Endothelial cell of hepatic sinusoid (primary cell): ENCODE results near the gene CACNG6.

Source experiments
- in situ Hi-C: cut with HindIII; loops from 2 replicates; pipeline ENCODE4 v1.10.0; 2017; ENCODE audit warnings: low sequenced_read_pairs

The CACNG6 gene

GRCh38 chr19:53965091-53965490, 26.3 kb upstream of the CACNG6 start:
- in situ Hi-C loops: loop anchor here (5.0 kb wide), 1 partner anchor 72 kb away; no protein-coding TSS in a partner anchor

- in situ Hi-C loops: loop anchor here (5.0 kb wide), 1 partner anchor 70 kb away; no protein-coding TSS in a partner anchor
Measured at GRCh38 chr19:53966931-53967330, 24.5 kb upstream of the CACNG6 start.

DNA sequence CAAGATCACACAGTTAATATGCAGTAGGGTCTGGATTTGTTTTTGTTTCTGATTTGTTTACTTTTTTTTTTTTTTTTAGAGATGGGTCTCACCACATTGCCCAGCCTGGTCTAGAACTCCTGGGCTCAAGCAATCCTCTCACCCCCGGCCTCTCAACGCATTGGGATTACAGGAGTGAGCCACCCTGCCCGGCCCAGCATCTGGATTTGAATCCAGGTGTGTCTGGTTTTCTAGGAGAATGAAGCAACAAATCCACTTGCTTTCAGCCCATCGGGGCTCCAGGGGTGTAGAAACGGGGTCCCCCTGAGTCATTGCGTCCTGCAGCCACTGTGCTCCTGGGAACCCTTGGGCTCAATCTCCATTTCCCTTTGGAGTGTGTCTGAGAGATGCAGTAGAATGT, 22.1 kb upstream of the CACNG6 start:
- in situ Hi-C loops: loop anchor here (5.0 kb wide), 1 partner anchor 68 kb away; no protein-coding TSS in a partner anchor

GRCh38 chr19:53971673-53972072, 19.8 kb upstream of the CACNG6 start:
- in situ Hi-C loops: no loop called here

DNA sequence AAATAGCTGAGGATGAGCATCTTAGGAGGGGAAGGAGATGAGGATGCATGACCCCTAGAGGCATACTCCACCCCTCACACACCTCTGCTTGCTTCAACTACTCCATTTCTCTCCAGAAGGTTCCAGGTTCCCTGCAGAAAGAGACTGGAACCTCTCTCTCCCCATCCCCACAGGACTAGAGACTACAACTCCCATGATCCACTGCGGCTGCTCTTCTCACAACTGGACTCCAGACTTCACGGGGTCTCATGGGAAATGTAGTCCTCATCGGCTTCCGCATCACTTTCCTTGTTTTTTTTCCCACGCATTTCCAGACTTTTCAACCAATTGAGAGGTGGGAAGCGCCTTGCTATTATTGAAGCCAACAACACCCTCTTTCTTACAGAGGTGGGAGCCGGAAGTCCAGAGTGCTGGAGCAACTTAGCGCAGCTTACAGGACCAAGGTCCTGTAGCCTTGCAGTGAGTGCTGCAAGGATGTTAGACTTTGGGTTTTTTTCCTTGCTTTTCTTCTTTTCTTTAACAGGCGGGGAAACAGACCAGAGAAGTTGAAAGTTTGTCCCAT, 13.9 kb upstream of the CACNG6 start:
- in situ Hi-C loops: no loop called here

DNA sequence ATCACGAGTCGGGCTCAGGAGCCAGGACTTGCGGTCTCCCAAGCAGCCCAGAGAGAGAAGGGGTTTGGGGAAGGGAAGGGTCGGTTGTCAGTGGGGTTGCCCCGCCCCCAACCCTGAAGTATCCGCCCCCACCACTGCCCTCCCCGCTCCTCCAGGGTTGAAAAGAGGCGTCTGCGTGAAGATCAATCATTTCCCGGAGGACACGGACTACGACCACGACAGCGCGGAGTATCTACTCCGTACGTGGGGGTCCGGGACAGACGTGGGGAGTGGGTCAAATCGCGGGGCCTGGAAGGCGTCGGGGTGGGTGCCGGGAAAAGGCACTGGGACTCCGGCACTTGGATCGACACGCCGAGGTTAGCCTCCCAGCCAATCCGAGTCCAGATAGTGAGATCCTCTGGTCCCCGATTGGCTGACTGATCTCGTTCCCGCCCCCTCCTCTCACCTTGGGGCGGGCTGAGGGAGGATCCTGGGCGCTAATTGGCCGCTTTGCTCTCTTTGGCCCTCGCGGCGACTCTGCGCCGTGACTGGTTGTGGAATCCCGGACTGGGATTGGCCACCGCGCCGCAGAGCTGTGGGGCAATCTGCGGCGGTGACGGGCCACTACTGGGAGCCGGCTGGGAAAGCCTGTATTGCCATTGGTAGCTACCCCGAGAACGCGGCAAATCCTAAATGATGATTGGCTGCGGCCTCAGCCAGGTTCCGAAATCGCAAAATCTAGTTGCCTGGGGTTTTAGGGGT, 13.3 kb upstream of the CACNG6 start:
- in situ Hi-C loops: no loop called here

DNA sequence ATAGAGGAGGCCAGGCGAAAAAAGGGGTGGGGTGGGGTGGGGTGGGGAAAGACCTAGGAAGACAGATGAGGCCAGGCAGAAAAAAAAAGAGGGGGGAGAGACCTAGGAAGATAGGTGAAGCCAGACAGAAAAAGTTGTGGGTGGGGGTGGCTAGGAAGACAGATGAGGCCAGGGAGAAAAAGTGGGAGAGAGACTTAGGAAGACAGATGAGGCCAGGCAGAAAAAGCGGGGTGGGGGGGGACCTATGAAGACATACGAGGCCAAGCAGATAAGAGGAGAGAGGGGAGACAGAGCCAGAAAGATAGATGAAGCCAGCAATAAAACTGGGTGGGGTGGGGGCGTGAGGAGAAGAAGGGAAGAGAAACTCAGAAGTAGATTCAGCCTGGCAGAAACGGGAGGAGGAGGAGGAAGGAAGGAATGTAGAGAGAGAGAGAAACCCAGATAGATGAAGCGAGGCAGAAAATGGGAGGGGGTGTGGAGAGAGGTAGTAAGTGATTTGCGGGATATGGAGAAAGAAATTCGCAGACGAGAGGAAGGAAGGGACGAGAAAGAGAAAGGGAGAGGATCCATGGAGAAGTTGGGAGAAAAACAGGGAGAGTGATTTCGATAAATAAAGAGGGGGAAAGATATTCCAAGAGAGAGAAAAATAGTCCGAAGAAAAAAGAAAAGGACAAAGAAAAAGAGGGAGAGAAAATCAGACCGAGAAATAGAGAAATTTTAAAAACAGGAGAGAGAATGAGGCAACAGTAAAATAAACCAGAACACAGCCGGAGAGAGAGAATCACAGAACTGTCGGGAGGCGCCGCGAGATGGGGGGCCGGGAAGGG, 12.2 kb upstream of the CACNG6 start:
- in situ Hi-C loops: no loop called here

DNA sequence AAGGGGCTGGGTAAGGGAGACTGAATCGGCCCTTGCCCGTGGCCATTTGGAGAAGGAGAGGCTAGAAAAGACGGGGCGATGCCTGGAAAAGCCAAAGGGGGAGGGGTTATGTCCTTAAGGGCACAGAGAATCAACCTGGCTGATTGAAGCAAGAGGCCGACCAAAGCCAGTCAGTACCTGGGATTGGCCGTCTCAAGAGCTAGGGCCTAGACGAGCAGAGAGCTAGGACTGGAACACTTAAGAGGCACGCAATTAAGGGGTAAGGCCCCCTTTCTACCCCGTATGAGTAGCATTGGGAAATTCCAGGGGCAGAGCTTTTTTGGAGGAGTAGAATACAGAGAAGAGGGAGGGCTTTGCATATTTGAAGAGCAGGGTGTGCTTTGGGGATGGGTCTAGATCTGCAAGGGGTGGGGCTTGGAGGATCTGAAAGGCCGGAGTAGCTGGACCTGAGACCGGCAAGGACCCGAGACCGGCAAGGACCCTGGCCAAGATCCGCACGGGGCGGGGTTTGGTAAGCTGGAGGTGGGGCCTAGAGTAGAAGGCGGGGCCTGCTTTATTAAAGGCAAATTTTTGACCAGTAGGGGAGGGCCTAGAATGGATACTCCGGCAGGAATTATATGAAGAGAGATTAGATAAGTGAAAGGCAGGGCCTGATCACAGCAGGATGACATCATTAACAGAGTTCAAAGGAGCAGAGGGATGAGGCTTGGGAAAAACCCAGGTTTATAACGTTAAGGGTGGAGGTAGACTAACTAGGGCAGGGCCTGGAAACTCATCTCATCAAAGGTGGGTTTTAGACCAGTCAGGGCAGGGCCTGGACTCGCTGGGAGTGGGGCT, 10.7 kb upstream of the CACNG6 start:
- in situ Hi-C loops: no loop called here

- in situ Hi-C loops: no loop called here
Measured at GRCh38 chr19:53981376-53981951, 10.0 kb upstream of the CACNG6 start.

DNA sequence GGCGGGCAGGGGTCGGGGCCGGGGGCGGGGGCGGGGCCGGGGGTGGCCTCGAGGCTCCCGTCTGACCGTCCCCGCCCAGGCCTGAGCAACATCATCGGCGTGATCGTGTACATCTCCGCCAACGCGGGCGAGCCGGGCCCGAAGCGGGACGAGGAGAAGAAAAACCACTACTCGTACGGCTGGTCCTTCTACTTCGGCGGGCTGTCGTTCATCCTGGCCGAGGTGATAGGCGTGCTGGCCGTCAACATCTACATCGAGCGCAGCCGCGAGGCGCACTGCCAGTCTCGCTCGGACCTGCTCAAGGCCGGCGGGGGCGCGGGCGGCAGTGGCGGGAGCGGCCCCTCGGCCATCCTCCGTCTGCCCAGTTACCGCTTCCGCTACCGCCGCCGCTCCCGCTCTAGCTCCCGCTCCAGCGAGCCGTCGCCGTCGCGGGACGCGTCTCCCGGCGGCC, 9.4 kb upstream of the CACNG6 start:
- in situ Hi-C loops: no loop called here

- in situ Hi-C loops: no loop called here
Measured at GRCh38 chr19:53982611-53983010, 8.8 kb upstream of the CACNG6 start.

- in situ Hi-C loops: no loop called here
Measured at GRCh38 chr19:53983457-53984289, 7.8 kb upstream of the CACNG6 start.

DNA sequence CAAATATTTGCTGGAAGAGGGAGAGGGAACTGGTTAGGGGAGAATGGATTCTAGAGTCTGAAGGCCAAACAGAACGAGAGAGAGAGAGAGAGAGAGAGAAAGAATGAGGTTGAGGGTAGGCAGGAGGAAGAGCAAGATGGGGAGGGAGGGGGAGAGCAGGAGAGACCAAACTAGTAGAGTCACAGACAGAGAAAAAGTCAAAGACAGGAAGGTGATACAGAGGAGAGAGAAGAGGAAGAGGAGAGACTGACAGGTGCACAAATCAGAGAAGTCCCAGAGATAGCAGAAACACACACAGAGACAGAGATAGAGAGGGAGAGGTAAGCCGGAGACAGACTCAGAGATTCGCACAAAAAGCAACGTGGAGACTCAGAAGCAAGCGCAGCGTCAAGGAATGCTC, 5.6 kb upstream of the CACNG6 start:
- in situ Hi-C loops: no loop called here

DNA sequence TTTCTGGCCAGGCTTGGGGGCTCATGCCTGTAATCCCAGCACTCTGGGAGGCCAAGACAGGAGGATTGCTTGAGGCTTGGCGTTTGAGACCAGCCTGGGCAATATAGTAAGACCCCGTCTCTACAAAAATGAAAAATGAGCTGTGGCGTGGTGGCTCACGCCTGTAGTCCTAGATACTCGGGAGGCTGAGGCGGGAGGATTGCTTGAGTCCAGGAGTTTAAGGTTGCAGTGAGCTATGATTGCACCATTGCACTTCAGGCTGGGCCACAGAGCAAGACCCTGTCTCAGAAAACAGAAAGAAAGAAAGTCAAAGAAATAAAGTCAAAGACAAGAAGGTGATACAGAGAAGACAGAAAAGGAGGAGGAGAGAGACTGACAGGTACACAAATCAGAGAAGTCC, 2.5 kb upstream of the CACNG6 start:
- in situ Hi-C loops: no loop called here

DNA sequence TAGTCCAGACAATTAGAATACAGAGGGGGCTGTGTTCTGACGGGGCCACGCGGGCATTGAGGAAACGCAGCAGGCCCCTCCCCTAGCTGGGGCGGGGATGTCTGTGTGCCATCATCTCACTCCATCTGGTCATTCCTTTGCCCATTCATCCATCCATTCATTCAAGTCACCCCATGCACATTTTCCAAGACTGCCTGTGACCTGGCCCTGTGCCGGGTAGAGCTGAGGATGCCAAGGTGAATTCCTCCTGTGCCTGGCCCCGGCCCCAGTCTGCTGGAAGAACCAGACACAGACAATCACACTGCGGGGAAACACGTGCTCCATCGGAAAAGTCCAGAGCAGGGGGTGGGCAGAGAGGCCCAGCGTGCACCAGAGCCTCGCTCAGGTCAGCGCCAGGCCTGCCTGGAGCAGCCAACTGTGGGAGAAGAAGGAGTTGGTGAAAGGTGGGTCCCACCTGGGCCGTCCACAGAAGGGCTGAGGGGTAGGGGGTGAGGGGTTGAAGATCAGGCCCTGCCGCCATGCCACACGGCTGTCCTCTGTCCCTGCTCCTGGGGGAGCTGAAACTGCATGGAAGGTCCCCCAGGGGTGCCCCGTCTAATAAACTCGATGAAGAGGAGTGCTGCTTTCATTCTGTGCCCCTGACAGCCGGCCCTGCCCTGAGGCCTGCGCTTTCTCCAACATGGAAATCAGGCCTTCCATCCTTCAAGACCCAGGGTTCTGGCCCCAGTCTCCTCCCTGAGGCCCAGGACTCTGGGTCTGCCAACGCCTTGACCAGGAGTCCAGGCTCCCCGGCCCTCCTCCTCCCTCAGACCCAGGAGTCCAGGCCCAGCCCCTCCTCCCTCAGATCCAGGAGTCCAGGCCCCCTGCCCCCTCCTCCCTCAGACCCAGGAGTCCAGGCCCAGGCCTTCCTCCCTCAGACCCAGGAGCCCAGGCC, 1.6 kb upstream of the CACNG6 start:
- in situ Hi-C loops: no loop called here

DNA sequence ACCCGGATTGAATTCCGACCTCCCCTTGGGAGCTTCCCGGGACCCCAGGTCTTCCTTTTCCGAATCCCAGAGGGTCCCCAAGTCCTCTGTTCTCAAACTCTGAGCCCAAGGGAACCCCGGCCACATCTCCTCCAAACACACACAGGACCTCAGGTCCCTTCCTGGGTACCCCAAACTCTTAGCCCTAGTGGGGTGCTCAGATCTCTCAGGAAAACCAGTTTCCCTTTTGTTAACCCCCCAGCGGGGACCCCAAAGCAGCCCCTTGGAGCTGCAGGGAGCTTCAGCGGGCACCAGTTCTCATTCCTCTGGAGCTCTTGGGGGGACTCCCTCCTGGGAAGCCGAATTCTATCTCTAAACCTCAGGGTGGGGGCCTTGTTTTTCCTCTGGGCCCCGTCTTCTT, 774 bp downstream of the CACNG6 start:
- in situ Hi-C loops: no loop called here

GRCh38 chr19:53992815-53993214, 1.4 kb downstream of the CACNG6 start:
- in situ Hi-C loops: no loop called here

DNA sequence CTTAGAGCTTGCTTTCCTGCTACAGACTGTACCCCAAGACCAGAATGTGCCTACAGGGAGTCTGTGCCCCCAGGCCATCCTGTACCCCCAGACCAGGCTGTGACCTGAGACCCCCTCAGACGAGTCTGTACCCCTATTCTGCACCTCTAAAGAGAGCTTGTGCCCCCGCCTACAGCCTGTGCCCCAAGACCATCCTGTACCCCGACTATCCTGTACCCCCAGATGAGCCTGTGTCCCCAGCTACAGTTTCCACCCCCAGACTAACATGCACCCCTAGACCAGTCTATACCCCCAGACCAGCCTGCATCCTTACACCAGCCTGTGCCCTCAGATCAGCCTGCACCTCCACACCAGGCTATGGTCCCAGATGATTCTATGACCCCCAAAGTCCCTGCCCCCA, 2.0 kb downstream of the CACNG6 start:
- in situ Hi-C loops: no loop called here

- in situ Hi-C loops: no loop called here
Measured at GRCh38 chr19:53994811-53995210, 3.4 kb downstream of the CACNG6 start.
